Ovary (tissue), 9 donors: ENCODE measurements around the gene DHRS12. TPM values are rescaled to one million over a fixed set of nuclear protein-coding genes. Genes with fewer than 3 reads are reported as not detected.

Source experiments
- DNase-seq, 5 donors: peaks; one replicate each; pipeline ENCODE4 v3.0.0-alpha.2; 2019 to 2020
- H3K27ac ChIP-seq, 2 donors: fragments of 200-600 bp; one replicate each; pipeline versions ENCODE4 v1.5.1 to v1.8.0; 2019 to 2022
- H3K27me3 ChIP-seq: fragments of 200-600 bp; one replicate; pipeline ENCODE4 v1.8.0; 2022
- H3K36me3 ChIP-seq: fragments of 200-600 bp; sonication (generic); one replicate; pipeline ENCODE4 v1.5.1; 2019
- H3K4me1 ChIP-seq: one replicate; pipeline ENCODE4 v1.8.1; 2013; ENCODE audit warnings: mild to moderate bottlenecking, moderate library complexity; ENCODE audit not compliant: insufficient read depth
- H3K4me3 ChIP-seq: fragments of 200-600 bp; sonication (generic); one replicate; pipeline ENCODE4 v1.5.1; 2017
- H3K9me3 ChIP-seq, 2 donors: fragments of 200-600 bp in 1 of 2; sonication (generic) in 1 of 2; one replicate each; pipeline versions ENCODE4 v1.5.1 to v1.8.1; 2013 to 2019; ENCODE audit warnings: mild to moderate bottlenecking in 1 of 2, moderate library complexity in 1 of 2
- CTCF ChIP-seq, 3 donors: fragments of 450-650 bp in 2 of 3; fragments of 200-600 bp in 1 of 3; IDR thresholded peaks; one replicate each; pipeline versions ENCODE4 v1.5.1 to v1.8.0; 2016 to 2022; ENCODE audit warnings: antibody characterized with exemption in 3 of 3, mild to moderate bottlenecking in 1 of 3
- EP300 ChIP-seq: sonication (generic); formaldehyde crosslinking; IDR thresholded peaks from one replicate; pipeline ENCODE4 v1.6.1; 2017; ENCODE audit warnings: antibody characterized with exemption
- POLR2A ChIP-seq: fragments of 450-650 bp; IDR thresholded peaks from one replicate; pipeline ENCODE4 v1.6.1; 2017; ENCODE audit warnings: antibody characterized with exemption, mild to moderate bottlenecking, moderate library complexity
- WGBS, 3 donors: extraction: QIAGEN DNeasy Blood & Tissue Kit in 1 of 3; methylation state at CpG; one replicate each; pipeline versions ENCODE4 v1.1.5 to v1.1.7; 2013 to 2017; 5-methylcytosine and 5-hydroxymethylcytosine counted together
- intact Hi-C, 4 donors: fragments of 100-400 bp; cut with DNase I; formaldehyde crosslinking; loops; one replicate each; pipeline versions ENCODE4 v1.11.0 to v1.15.1; 2022 to 2023
- polyA plus RNA-seq, 2 donors: library from polyadenylated mRNA; stranded (reverse); fragments of 200-250 nt in 1 of 2; fragments of 350-450 nt in 1 of 2; fragmentation: Illumina TruSeq in 1 of 2; extraction: RNeasy Lipid Tissue Mini Kit (QIAGEN cat#74804) in 1 of 2; gene quantifications; one replicate each; pipeline ENCODE4 v1.2.3, GENCODE V29; 2013 to 2014
- total RNA-seq, 7 donors: library from RNA; depleted of rRNA in 2 of 7; stranded (reverse); fragments of >200 nt in 2 of 7; fragmentation: NEBNext Ultra II Directional in 3 of 7; extraction: Animal tissue kit (Norgen Biotek cat#: 25700) in 3 of 7; gene quantifications; one replicate each; pipeline versions ENCODE4 v1.1.0 to v1.2.4, GENCODE V29; 2016 to 2023
- donor health status: DM: no; HTN: no; CAD: no; lungs with moderate emphysema.
- donor health status: DM: no; HTN: no; CAD: no.
- donor health status: Bipolar disorder and iron deficiency.
- donor health status: DM: yes; HTN: yes; CAD: no.
- donor health status: DM: no; HTN: no; CAD: no.
- donor health status: DM: yes; HTN: yes; CAD: no.

The DHRS12 gene
- total and polyA plus RNA-seq, 9 donors = 9.7 to 29.1 (median 18.3) TPM

DNA sequence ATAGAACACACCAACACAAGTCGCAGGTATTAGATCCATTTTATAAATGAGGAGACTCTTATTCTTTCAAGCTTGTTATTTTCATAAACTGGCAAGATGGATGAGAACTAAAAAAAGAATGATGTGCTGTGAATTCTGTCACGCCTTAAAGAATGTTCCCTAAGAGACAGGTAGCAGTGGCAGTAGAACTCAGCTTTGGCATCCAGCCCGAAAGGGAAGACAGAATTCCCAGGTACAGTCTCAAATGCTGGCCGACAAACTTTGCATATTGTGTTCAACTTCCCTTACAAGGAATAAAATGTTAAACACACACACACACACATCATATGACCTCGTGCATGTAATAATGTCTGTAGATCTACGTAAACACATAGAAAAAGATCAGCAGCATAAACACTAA, 37.8 kb upstream of the DHRS12 start:
- 80 to 84% (median 82%) methylated on average over 6 of the region's 6 CpGs for WGBS, 3 donors
- intact Hi-C loops = no loop called here
- TF ChIP-seq POLR2A (no peak), EP300 (no peak)
- Histone ChIP-seq H3K36me3 (no peaks in the 10 kb centered on the region), H3K4me1 (no peaks in the 10 kb centered on the region), H3K27ac (no peak overlapping the region), H3K27me3 (no peaks in the 10 kb centered on the region), H3K9me3 (no peaks in the 10 kb centered on the region), H3K4me3 (no peak overlapping the region)
- DNase-seq = no peak

GRCh38 chr13:51840917-51841316, 37.0 kb upstream of the DHRS12 start:
- intact Hi-C loops = no loop called here

GRCh38 chr13:51839711-51840540, 36.0 kb upstream of the DHRS12 start:
- intact Hi-C loops = loop anchor here in 2 of 4 donors (10.0 kb wide), 1 partner anchor 405 kb away; no protein-coding TSS in a partner anchor
- Histone ChIP-seq H3K27ac (no peak overlapping the region), H3K27me3 (no peaks in the 10 kb centered on the region), H3K4me1 (no peaks in the 10 kb centered on the region), H3K9me3 (no peaks in the 10 kb centered on the region), H3K4me3 (no peak overlapping the region), H3K36me3 (no peaks in the 10 kb centered on the region)
- DNase-seq = no peak
- no peak for TF ChIP-seq EP300
- no peak for TF ChIP-seq CTCF (IDR thresholded peaks at IDR 0.05)
- TF ChIP-seq POLR2A = no peak
- 91 to 94% (median 94%) methylated on average over 10 of the region's 10 CpGs for WGBS, 3 donors

More at GRCh38 chr13:51840917-51841316, 37.0 kb upstream of the DHRS12 start:
- Histone ChIP-seq H3K4me3 (no peak overlapping the region), H3K9me3 (no peaks in the 10 kb centered on the region), H3K4me1 (no peaks in the 10 kb centered on the region), H3K27ac (no peak overlapping the region), H3K27me3 (no peaks in the 10 kb centered on the region), H3K36me3 (no peaks in the 10 kb centered on the region)
- 82 to 86% (median 85%) methylated on average over 6 of the region's 6 CpGs for WGBS, 3 donors
- TF ChIP-seq CTCF (IDR thresholded peaks at IDR 0.05) (no peak), EP300 (no peak), POLR2A (no peak)
- no peak for DNase-seq

DNA sequence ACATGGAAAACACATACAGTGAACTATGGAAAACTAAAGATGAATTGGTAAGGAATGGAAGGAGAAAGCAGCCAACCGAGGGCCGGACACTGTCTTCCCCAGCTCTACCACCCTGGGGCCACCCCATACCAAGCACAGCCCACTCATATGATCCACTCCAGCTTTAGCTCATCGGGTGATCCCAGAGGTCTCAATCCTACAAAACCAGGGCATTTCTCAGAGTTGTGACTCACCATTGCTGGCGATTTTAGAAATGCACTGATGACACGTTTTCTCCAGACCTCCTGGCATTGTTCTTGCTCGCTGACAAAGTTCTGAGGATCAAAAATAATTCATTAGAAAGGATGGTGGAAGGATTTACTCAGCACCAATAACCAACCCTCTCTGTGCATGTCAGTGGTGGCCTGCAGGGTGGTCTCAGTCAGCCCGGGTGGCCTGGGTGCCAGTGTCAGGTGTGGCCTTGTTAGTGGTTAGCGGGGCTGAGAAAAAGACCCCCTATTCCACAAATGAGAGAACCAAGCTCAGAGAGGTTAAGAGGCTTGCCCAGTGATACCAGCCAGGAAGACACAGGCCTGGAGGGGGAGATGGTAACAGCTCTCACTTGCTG, 34.4 kb upstream of the DHRS12 start:
- Histone ChIP-seq H3K36me3 (no peaks in the 10 kb centered on the region), H3K4me3 (no peak overlapping the region), H3K27ac (no peak overlapping the region), H3K9me3 (no peaks in the 10 kb centered on the region), H3K4me1 (no peaks in the 10 kb centered on the region), H3K27me3 (no peaks in the 10 kb centered on the region)
- 89 to 91% (median 91%) methylated on average over 8 of the region's 8 CpGs for WGBS, 3 donors
- TF ChIP-seq EP300 (no peak), POLR2A (no peak), CTCF (IDR thresholded peaks at IDR 0.05) (no peak)
- no peak for DNase-seq
- intact Hi-C loops = loop anchor here in 2 of 4 donors (10.0 kb wide), 1 partner anchor 404 kb away; no protein-coding TSS in a partner anchor

DNA sequence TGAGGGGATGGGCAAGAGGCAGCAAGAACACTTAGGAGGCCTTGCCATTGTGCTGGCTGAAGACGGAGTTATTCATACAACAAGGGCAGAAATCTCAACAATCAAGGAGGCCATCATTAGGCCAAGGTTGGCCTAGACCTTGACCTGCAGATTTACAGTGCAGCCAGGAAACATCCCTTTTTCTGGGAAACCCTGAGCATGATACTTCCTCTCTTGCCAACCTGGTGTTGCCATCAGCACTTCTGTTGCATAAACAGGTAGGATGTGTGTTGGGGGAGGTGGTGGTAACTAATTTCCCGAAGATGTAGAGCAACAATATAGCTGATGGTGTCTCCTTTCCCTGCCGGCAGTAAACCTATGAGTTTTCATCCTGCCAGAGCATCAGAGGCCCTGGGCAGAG, 33.1 kb upstream of the DHRS12 start:
- intact Hi-C loops = loop anchor here in 2 of 4 donors (10.0 kb wide), 1 partner anchor 402 kb away; no protein-coding TSS in a partner anchor
- WGBS, 3 donors = 85 to 93% (median 87%) methylated on average over 3 of the region's 3 CpGs
- DNase-seq = no peak
- Histone ChIP-seq H3K4me3 (no peak overlapping the region), H3K9me3 (no peaks in the 10 kb centered on the region), H3K4me1 (no peaks in the 10 kb centered on the region), H3K36me3 (no peaks in the 10 kb centered on the region), H3K27me3 (no peaks in the 10 kb centered on the region), H3K27ac (no peak overlapping the region)
- TF ChIP-seq POLR2A (no peak), CTCF (IDR thresholded peaks at IDR 0.05) (no peak), EP300 (no peak)
